Measurements from ENCODE around the gene LDLRAD1.

Gene LDLRAD1

GRCh38 chr1:54052934-54053744, 35.2 kb upstream of the LDLRAD1 start, which contains the start of the genes TCEANC2 and TMEM59 (continued):
- TF ChIP-seq MEIS1 (CRISPR knock-in tag; IDR thresholded peaks at IDR 0.05; ENCODE audit: borderline replicate concordance) (no peak), MZF1 (tag by site-specific recombination; IDR thresholded peaks at IDR 0.05; ENCODE audit: borderline replicate concordance) (no peak), ZNF48 (tag by site-specific recombination; IDR thresholded peaks at IDR 0.05) (no peak), KLF16 (tag by site-specific recombination; IDR thresholded peaks at IDR 0.05) (peak; percentile 71), RBAK (tag by site-specific recombination; IDR thresholded peaks at IDR 0.05) (no peak), KLF17 (tag by site-specific recombination; IDR thresholded peaks at IDR 0.05) (peak; percentile 7; the same call in 1 of the 2 replicates), ZSCAN18 (tag by site-specific recombination; IDR thresholded peaks at IDR 0.05) (no peak), ZEB2 (tag by site-specific recombination; IDR thresholded peaks at IDR 0.05) (peak; percentile 94), ZNF133 (tag by site-specific recombination; IDR thresholded peaks at IDR 0.05) (no peak), ZNF223 (tag by site-specific recombination; IDR thresholded peaks at IDR 0.05) (0 out of 2 replicates have a peak, but pooled peaks have one; percentile 39), ZFP37 (tag by site-specific recombination; IDR thresholded peaks at IDR 0.05) (0 out of 2 replicates have a peak, but pooled peaks have one; percentile 27), SALL2 (tag by site-specific recombination; IDR thresholded peaks at IDR 0.05; ENCODE audit: borderline replicate concordance) (no peak), ZBTB1 (tag by site-specific recombination; IDR thresholded peaks at IDR 0.05) (no peak), ZXDB (tag by site-specific recombination; IDR thresholded peaks at IDR 0.05) (peak; percentile 97), ZNF501 (tag by site-specific recombination; IDR thresholded peaks at IDR 0.05) (peak; percentile 84), ZNF664 (tag by site-specific recombination; IDR thresholded peaks at IDR 0.05) (no peak), ZFP41 (tag by site-specific recombination; IDR thresholded peaks at IDR 0.05; ENCODE audit: borderline replicate concordance) (no peak), ZNF514 (tag by site-specific recombination; IDR thresholded peaks at IDR 0.05) (no peak), ZNF558 (tag by site-specific recombination; IDR thresholded peaks at IDR 0.05) (no peak), ZBTB6 (tag by site-specific recombination; IDR thresholded peaks at IDR 0.05) (no peak), ZSCAN30 (tag by site-specific recombination; IDR thresholded peaks at IDR 0.05) (no peak), ZFP3 (tag by site-specific recombination; IDR thresholded peaks at IDR 0.05; ENCODE audit: low read depth) (no peak)
- TF ChIP-seq, protein P1, sequence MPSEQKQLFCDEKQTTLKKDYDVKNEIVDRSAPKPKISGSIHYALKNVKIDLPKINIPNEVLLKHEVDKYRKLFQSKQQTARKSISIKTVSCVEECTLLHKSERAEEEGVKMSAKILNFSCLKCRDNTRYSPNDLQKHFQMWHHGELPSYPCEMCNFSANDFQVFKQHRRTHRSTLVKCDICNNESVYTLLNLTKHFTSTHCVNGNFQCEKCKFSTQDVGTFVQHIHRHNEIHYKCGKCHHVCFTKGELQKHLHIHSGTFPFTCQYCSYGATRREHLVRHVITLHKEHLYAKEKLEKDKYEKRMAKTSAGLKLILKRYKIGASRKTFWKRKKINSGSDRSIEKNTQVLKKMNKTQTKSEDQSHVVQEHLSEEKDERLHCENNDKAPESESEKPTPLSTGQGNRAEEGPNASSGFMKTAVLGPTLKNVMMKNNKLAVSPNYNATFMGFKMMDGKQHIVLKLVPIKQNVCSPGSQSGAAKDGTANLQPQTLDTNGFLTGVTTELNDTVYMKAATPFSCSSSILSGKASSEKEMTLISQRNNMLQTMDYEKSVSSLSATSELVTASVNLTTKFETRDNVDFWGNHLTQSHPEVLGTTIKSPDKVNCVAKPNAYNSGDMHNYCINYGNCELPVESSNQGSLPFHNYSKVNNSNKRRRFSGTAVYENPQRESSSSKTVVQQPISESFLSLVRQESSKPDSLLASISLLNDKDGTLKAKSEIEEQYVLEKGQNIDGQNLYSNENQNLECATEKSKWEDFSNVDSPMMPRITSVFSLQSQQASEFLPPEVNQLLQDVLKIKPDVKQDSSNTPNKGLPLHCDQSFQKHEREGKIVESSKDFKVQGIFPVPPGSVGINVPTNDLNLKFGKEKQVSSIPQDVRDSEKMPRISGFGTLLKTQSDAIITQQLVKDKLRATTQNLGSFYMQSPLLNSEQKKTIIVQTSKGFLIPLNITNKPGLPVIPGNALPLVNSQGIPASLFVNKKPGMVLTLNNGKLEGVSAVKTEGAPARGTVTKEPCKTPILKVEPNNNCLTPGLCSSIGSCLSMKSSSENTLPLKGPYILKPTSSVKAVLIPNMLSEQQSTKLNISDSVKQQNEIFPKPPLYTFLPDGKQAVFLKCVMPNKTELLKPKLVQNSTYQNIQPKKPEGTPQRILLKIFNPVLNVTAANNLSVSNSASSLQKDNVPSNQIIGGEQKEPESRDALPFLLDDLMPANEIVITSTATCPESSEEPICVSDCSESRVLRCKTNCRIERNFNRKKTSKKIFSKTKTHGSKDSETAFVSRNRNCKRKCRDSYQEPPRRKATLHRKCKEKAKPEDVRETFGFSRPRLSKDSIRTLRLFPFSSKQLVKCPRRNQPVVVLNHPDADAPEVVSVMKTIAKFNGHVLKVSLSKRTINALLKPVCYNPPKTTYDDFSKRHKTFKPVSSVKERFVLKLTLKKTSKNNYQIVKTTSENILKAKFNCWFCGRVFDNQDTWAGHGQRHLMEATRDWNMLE (tag by site-specific recombination; conservative IDR thresholded peaks at IDR 0.05; ENCODE audit: low read depth), result no peak; the same call in none of the 2 replicates
- TF ChIP-seq, protein P2, sequence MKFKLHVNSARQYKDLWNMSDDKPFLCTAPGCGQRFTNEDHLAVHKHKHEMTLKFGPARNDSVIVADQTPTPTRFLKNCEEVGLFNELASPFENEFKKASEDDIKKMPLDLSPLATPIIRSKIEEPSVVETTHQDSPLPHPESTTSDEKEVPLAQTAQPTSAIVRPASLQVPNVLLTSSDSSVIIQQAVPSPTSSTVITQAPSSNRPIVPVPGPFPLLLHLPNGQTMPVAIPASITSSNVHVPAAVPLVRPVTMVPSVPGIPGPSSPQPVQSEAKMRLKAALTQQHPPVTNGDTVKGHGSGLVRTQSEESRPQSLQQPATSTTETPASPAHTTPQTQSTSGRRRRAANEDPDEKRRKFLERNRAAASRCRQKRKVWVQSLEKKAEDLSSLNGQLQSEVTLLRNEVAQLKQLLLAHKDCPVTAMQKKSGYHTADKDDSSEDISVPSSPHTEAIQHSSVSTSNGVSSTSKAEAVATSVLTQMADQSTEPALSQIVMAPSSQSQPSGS (tag by site-specific recombination; IDR thresholded peaks at IDR 0.05; ENCODE audit: low read depth), result no peak
- TF ChIP-seq, protein P3, sequence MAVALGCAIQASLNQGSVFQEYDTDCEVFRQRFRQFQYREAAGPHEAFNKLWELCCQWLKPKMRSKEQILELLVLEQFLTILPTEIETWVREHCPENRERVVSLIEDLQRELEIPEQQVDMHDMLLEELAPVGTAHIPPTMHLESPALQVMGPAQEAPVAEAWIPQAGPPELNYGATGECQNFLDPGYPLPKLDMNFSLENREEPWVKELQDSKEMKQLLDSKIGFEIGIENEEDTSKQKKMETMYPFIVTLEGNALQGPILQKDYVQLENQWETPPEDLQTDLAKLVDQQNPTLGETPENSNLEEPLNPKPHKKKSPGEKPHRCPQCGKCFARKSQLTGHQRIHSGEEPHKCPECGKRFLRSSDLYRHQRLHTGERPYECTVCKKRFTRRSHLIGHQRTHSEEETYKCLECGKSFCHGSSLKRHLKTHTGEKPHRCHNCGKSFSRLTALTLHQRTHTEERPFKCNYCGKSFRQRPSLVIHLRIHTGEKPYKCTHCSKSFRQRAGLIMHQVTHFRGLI (tag by site-specific recombination; IDR thresholded peaks at IDR 0.05), result no peak
- TF ChIP-seq, protein P4, sequence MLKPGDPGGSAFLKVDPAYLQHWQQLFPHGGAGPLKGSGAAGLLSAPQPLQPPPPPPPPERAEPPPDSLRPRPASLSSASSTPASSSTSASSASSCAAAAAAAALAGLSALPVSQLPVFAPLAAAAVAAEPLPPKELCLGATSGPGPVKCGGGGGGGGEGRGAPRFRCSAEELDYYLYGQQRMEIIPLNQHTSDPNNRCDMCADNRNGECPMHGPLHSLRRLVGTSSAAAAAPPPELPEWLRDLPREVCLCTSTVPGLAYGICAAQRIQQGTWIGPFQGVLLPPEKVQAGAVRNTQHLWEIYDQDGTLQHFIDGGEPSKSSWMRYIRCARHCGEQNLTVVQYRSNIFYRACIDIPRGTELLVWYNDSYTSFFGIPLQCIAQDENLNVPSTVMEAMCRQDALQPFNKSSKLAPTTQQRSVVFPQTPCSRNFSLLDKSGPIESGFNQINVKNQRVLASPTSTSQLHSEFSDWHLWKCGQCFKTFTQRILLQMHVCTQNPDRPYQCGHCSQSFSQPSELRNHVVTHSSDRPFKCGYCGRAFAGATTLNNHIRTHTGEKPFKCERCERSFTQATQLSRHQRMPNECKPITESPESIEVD (tag by site-specific recombination; IDR thresholded peaks at IDR 0.05), result no peak

Measured in HEK293 (cell line).